ENCODE measurements around the gene TMEM175. TPM values are rescaled to one million over a fixed set of nuclear protein-coding genes. Genes with fewer than 3 reads are reported as not detected.
A peak's percentile ranks its signal among the peaks of the same experiment; 100 is the strongest.

TMEM175 gene
- total RNA-seq, 1 donor from 2014 or later, result 11.4 TPM

DNA sequence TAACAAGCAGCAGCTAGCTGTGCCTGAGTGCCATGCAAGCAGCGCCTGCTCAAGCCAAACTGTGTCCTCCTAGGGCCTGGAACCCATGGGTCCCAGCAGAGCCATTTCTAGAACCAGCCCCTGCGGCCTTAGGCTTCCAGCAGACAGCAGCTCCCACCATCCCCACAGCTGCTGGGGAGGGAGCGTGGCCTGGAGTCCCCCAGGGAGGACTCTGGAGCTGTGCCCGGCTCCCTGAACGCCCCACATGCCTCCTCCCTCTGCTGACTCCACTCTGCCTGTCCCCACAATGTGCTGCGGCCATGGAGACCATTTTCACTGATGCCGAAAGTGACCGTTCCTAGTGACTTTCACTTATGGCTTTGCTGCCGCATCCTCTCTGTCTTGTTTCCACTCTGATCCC, 46.0 kb upstream of the TMEM175 start:
- TF ChIP-seq, protein P1, sequence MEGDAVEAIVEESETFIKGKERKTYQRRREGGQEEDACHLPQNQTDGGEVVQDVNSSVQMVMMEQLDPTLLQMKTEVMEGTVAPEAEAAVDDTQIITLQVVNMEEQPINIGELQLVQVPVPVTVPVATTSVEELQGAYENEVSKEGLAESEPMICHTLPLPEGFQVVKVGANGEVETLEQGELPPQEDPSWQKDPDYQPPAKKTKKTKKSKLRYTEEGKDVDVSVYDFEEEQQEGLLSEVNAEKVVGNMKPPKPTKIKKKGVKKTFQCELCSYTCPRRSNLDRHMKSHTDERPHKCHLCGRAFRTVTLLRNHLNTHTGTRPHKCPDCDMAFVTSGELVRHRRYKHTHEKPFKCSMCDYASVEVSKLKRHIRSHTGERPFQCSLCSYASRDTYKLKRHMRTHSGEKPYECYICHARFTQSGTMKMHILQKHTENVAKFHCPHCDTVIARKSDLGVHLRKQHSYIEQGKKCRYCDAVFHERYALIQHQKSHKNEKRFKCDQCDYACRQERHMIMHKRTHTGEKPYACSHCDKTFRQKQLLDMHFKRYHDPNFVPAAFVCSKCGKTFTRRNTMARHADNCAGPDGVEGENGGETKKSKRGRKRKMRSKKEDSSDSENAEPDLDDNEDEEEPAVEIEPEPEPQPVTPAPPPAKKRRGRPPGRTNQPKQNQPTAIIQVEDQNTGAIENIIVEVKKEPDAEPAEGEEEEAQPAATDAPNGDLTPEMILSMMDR (conservative IDR thresholded peaks at IDR 0.05; ENCODE audit: low read depth, low read length), result no peak
- no peak overlapping the region for H3K4me3 ChIP-seq (ENCODE audit: low read depth, low read length)
- no peak for DNase-seq (ENCODE audit: low read depth)

DNA sequence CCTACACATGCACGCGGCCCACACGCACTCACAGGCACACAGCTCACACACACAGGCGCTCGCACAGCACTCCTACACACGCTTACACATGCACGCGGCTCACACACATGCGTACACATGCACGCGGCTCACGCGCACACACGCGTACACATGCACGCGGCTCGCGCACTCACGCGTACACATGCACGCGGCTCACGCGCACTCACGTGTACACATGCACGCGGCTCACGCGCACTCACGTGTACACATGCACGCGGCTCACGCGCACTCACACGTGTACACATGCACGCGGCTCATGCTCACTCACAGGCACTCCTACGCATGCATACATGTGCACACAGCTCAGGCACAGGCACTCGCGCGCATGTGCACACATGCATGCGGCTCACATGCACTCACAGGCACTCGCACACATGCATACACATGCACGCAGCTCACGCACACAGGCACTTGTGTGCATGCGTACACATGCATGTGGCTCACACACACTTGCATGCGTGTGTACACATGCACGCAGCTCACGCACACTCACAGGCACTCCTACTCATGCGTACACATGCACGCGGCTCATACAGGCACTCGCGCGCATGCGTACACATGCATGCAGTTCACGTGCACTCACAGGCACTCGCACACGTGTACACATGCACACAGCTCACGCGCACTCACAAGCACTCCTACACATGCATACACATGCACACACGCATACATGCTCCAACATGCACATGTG, 45.1 kb upstream of the TMEM175 start:
- DNase-seq (ENCODE audit: low read depth), result no peak
- H3K4me3 ChIP-seq (ENCODE audit: low read depth, low read length), result no peak overlapping the region

DNA sequence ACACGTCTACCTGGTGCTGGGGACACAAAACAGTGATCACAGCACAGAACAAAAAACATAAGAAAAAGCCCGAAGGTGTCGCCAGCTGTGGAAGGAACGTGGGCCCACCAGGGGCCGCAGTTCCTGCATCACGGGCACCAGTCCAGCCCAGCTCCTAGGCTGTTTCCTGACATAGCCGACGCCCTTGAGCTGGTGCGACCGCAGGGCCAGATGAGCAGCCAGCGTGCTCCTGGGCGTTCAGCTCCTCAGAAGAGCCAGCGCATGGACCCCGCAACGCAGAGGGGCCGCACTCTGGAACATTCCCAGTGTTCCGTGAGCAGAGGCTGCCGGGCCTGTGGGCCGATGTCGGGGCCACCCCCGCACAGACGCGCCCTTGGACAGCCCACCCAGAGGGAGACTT, 44.2 kb upstream of the TMEM175 start:
- no peak overlapping the region for H3K4me3 ChIP-seq (ENCODE audit: low read depth, low read length)
- DNase-seq (ENCODE audit: low read depth), result no peak
- TF ChIP-seq, protein P1 (conservative IDR thresholded peaks at IDR 0.05; ENCODE audit: low read depth, low read length), result no peak

More for the DNA sequence above, 45.1 kb upstream of the TMEM175 start:
- TF ChIP-seq, protein P1 (conservative IDR thresholded peaks at IDR 0.05; ENCODE audit: low read depth, low read length), result no peak

DNA sequence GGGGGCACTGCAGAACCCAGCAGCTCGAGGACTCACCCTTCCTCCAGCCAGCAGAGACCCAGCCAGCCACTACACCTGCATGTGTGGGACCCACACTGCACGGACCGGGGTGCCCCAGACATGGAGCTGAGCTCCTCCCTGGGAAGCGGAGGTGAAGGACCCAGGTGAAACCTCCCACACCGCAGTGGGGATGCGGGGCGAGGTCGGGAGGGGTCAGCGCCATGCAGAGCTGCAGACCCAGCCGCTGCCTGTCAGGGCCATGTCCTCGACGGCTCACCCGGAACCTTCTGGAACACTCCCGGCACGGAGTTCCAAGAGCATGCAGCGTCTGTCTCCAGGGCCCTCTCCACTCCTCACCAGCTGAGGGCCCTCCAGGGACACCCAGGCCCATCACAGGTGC, 42.7 kb upstream of the TMEM175 start:
- TF ChIP-seq, protein P1 (conservative IDR thresholded peaks at IDR 0.05; ENCODE audit: low read depth, low read length), result no peak
- DNase-seq (ENCODE audit: low read depth), result no peak
- H3K4me3 ChIP-seq (ENCODE audit: low read depth, low read length), result no peak overlapping the region

DNA sequence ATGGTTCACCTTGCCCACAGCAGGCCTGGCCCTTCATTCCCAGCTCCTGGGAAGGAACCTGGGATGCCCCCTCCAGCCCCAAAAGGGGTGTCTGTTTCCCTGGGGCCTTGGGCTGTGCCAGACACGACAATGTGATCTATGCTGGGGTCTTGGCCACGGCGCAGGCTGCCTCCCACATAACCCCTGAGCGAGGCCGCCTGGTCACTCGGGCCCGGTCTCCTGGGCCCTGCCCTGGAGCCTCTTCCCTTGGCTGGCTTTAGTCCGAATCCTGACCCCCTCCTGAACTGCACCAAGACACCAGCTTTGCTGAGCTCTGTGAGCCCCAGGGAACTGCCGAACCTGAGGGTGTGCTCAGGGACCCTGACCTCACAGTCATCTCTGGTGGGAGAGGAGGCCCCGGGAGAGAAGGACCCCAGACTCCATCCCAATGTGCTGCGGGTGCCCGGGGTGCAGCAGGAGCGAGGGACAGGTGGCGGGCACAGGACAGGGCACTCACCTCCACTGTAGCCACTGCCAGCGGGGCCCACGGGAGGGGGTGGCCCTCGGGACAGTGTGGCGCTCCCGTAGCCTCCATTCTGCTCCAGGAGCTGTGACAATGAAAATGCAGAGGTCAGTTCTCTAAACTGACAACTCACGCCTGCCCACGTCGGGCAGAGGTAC, 42.1 kb upstream of the TMEM175 start:
- DNase-seq (ENCODE audit: low read depth), result no peak
- H3K4me3 ChIP-seq (ENCODE audit: low read depth, low read length), result no peak overlapping the region
- TF ChIP-seq, protein P1 (conservative IDR thresholded peaks at IDR 0.05; ENCODE audit: low read depth, low read length), result no peak

DNA sequence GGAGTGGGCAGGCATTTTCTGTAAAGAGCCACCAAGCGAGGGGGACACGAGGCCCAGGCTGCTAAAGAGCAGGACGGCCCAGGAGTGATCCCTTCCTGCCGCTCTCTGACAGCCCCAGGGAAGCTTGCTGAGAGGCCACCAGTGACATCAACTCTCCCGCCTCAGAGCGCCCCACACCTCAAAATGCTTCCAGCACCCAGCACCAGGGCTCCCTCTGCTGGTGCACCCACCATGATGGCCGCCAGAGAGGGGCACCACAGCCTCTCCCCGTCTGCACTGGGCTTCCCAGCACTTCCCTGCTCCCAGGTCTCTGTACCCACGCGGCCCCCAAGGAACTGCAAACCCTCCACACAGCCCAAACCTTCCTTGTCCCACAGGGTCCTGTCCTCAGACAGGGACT, 40.5 kb upstream of the TMEM175 start:
- DNase-seq (ENCODE audit: low read depth), result no peak
- no peak overlapping the region for H3K4me3 ChIP-seq (ENCODE audit: low read depth, low read length)

More for the DNA sequence above, 40.5 kb upstream of the TMEM175 start:
- TF ChIP-seq, protein P1 (conservative IDR thresholded peaks at IDR 0.05; ENCODE audit: low read depth, low read length), result peak; percentile 38
